Stomach (tissue), 4 donors: ENCODE data around the gene UBE4B.

Experiments
- CTCF ChIP-seq, 7 experiments: fragments of 450-650 bp in 4 of 7; fragments of 200-600 bp in 3 of 7; sonication (generic) in 3 of 7; IDR thresholded peaks; one replicate each; pipeline ENCODE4 v1.5.1; 2016 to 2019; ENCODE audit warnings: antibody characterized with exemption in 7 of 7, control low read depth in 2 of 7, mild to moderate bottlenecking in 1 of 7
- POLR2A ChIP-seq, 4 donors: fragments of 450-650 bp; IDR thresholded peaks; one replicate each; pipeline ENCODE4 v1.6.1; 2016; ENCODE audit warnings: antibody characterized with exemption in 4 of 4, control low read depth in 2 of 4, mild to moderate bottlenecking in 1 of 4, moderate library complexity in 1 of 4
- POLR2AphosphoS5 ChIP-seq, 3 donors: sonication (generic); formaldehyde crosslinking; IDR thresholded peaks; one replicate each; pipeline ENCODE4 v1.6.1; 2016; ENCODE audit warnings: antibody characterized with exemption in 3 of 3

DNA sequence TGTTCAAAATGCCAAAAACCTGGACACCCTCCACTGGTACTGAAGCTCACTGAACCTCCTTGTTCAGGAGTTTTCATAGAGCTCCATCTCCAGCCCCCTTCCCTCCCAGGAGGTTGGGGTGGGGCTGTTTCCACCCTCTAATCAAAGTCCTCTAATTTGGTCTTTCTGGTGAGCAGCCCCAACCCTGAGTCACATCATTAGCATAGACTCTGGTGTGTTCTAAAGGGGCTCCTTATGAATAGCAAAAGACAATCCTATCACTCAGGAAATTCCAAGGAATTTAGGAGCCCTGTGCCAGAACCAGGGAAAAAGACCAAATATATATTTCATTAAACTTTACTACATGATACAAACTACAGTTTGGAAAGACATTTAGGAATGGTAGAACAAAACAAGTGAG is 13.2 kb upstream of the UBE4B start:
- TF ChIP-seq CTCF (IDR thresholded peaks at IDR 0.05) (no peak), POLR2A (IDR thresholded peaks at IDR 0.05) (no peak), POLR2AphosphoS5 (IDR thresholded peaks at IDR 0.05) (no peak)
